Glutamatergic neuron (in vitro differentiated cells): Measurements from ENCODE around the gene KHDRBS2. TPM values are rescaled to one million over a fixed set of nuclear protein-coding genes. Genes with fewer than 3 reads are reported as not detected.

ENCODE experiments used
- DNase-seq: peaks from one replicate; pipeline ENCODE4 v3.0.0; 2022
- H3K27ac Mint-ChIP-seq: one replicate; pipeline ENCODE4 v1.8.0; 2020; ENCODE audit warnings: mild to moderate bottlenecking, mixed read lengths, inconsistent platforms; ENCODE audit not compliant: unreplicated experiment
- H3K27me3 Mint-ChIP-seq: one replicate; pipeline ENCODE4 v1.8.0; 2020; ENCODE audit warnings: mild to moderate bottlenecking, moderate library complexity, mixed read lengths, inconsistent platforms; ENCODE audit not compliant: unreplicated experiment
- H3K36me3 Mint-ChIP-seq: one replicate; pipeline ENCODE4 v1.8.0; 2020; ENCODE audit warnings: mild to moderate bottlenecking, mixed read lengths, inconsistent platforms; ENCODE audit not compliant: unreplicated experiment
- H3K4me1 Mint-ChIP-seq: one replicate; pipeline ENCODE4 v1.8.0; 2020; ENCODE audit warnings: mild to moderate bottlenecking, low read depth, mixed read lengths, inconsistent platforms; ENCODE audit not compliant: unreplicated experiment
- H3K4me3 Mint-ChIP-seq: one replicate; pipeline ENCODE4 v1.8.0; 2020; ENCODE audit warnings: mild to moderate bottlenecking, mixed read lengths, inconsistent platforms; ENCODE audit not compliant: unreplicated experiment
- H3K9me3 Mint-ChIP-seq: one replicate; pipeline ENCODE4 v1.8.0; 2020; ENCODE audit warnings: mild to moderate bottlenecking, moderate library complexity, mixed read lengths, inconsistent platforms; ENCODE audit not compliant: unreplicated experiment
- CTCF ChIP-seq: fragments of 200-600 bp; sonication (generic); IDR thresholded peaks from one replicate; pipeline ENCODE4 v1.5.0; 2021; ENCODE audit not compliant: partially characterized antibody, unreplicated experiment
- total RNA-seq: library from RNA; stranded (reverse); fragmentation: NEBNext Ultra II Directional; extraction: Animal tissue kit (Norgen Biotek cat#: 25700); gene quantifications from one replicate; pipeline ENCODE4 v1.2.1, GENCODE V29; 2021; ENCODE audit not compliant: unreplicated experiment

Gene KHDRBS2
- total RNA-seq, 1 donor from 2014 or later = 19.7 TPM

GRCh38 chr6:62284725-62285124 is 1.3 kb downstream of the KHDRBS2 start:
- Mint-ChIP-seq H3K4me3 (peak overlapping the region; percentile 92), H3K4me1 (no peaks in the 10 kb centered on the region), H3K27me3 (peaks cover 9% of the 10 kb centered on the region), H3K9me3 (peaks cover 5% of the 10 kb centered on the region), H3K27ac (no peak overlapping the region), H3K36me3 (no peaks in the 10 kb centered on the region)
- no peak for DNase-seq
- TF ChIP-seq CTCF = no peak

GRCh38 chr6:62283796-62284411 is 2.1 kb downstream of the KHDRBS2 start:
- Mint-ChIP-seq H3K27me3 (peaks cover 9% of the 10 kb centered on the region), H3K27ac (no peak overlapping the region), H3K36me3 (no peaks in the 10 kb centered on the region), H3K4me1 (no peaks in the 10 kb centered on the region), H3K9me3 (peaks cover 5% of the 10 kb centered on the region), H3K4me3 (peak overlapping the region; percentile 83)
- DNase-seq = no peak
- peak; percentile 87 for TF ChIP-seq CTCF

GRCh38 chr6:62283365-62283764 is 2.7 kb downstream of the KHDRBS2 start:
- no peak for DNase-seq
- Mint-ChIP-seq H3K4me3 (peak overlapping the region; percentile 83), H3K36me3 (no peaks in the 10 kb centered on the region), H3K4me1 (no peaks in the 10 kb centered on the region), H3K9me3 (peaks cover 5% of the 10 kb centered on the region), H3K27ac (no peak overlapping the region), H3K27me3 (peaks cover 9% of the 10 kb centered on the region)
- no peak for TF ChIP-seq CTCF

DNA sequence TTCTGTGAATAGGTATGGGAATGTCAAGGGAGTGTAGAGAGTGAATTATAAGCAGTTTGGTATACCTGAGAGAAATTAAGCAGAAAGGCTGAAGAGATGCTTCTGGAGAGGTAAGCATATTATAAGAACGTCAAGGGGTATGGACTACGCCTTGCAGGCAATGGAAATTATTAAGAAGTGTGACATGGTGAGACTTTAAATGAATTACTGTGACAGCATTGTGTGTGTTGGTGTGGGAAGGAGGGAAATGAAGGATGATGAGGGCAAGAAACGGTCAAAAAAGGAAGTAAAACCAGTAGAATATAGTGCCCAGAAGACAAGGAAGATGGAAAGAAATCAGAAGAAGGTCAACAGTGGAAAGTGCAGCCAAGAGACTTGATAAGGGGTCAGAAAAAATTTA is 5.9 kb downstream of the KHDRBS2 start:
- no peak for TF ChIP-seq CTCF
- no peak for DNase-seq
- Mint-ChIP-seq H3K4me1 (no peaks in the 10 kb centered on the region), H3K27ac (no peak overlapping the region), H3K4me3 (no peak overlapping the region), H3K36me3 (no peaks in the 10 kb centered on the region), H3K27me3 (no peaks in the 10 kb centered on the region), H3K9me3 (no peaks in the 10 kb centered on the region)

DNA sequence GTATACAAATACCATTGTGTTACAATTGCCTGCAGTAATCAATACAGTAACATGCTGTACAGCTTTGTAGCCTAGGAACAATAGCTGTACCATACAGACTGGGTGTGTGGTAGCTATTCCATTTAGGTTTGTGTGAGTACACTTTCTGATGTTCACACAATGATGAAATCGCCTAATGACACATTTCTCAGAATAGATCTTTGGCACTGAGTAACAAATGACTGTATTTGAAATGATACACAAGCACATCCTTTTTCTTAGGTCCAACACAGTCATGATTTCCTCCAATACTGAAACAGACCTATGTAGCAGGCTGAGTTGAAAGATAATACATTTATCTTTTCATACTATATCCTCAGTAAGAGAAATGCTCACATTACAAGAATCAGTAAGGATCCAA is 13.9 kb downstream of the KHDRBS2 start:
- Mint-ChIP-seq H3K4me3 (no peak overlapping the region), H3K36me3 (no peaks in the 10 kb centered on the region), H3K9me3 (no peaks in the 10 kb centered on the region), H3K27me3 (no peaks in the 10 kb centered on the region), H3K27ac (no peak overlapping the region), H3K4me1 (no peaks in the 10 kb centered on the region)
- no peak for TF ChIP-seq CTCF
- no peak for DNase-seq
